GM12865 (cell line): ENCODE data around the gene AHSG.

Experiments used
- DNase-seq: peaks from one replicate; pipeline ENCODE4 v3.0.0; 2010; ENCODE audit warnings: low read depth
- H3K4me3 ChIP-seq: 2 replicates; pipeline ENCODE4 v1.5.1; 2011; ENCODE audit warnings: mild to moderate bottlenecking, low read depth, low read length, control low read depth
- CTCF ChIP-seq: IDR thresholded peaks from 2 replicates; pipeline ENCODE4 v1.5.1; 2011; ENCODE audit warnings: low read length, control low read depth, low read depth, inconsistent platforms; ENCODE audit not compliant: insufficient read depth; ENCODE audit errors: missing control alignments

Gene AHSG

DNA sequence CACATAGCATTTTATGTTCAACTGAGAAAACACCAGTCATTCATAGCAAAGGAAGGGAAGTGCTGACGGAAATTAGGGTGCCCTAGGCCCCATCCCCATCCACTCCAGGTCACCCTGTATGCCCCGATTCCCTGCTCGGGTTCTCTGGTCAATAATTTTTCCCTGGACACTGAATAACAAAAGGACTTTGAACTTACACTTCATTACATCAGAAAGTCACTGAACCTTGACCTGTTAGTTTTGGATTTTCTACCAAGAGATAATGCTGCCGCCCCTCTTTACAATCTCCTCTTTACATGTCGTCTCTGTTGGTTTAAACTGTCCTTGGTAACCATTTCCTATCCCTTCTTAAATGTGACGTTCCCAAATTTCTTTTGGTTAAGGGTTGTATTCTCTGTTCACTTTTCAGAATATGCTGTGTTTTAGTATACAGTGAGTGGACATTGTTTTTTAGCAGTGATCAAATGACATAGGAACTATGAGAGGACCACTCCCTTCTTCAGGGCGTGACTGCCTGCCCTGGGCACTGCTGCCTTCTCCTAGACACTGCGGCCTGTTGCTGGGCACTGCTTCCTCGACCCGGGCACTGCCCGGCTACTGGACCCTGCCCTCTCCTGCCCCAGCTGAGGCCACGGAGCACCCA is 13.6 kb upstream of the AHSG start:
- no peak overlapping the region for H3K4me3 ChIP-seq

DNA sequence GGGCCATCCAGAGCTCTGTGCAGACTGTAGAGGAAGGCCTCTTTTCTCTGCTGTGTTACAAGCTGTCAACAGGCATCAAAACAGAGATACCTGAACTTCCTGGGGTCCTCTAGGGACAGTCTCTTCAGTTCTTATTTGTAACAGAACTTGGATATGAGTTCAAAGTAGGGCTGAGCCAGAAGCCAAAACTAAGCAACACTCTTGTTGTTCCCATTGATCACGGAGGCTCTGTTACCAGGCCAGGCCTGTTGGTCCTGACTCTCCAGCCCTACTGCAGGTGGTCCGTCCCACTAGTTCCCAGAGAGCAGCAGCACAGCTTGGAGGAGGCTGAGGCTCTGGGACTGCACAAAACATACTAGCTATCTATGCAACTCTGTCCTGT is 13.1 kb upstream of the AHSG start:
- TF ChIP-seq CTCF, result no peak
- H3K4me3 ChIP-seq, result no peak overlapping the region
- no peak for DNase-seq

More for the DNA sequence above, 13.6 kb upstream of the AHSG start:
- no peak for TF ChIP-seq CTCF
- no peak for DNase-seq

DNA sequence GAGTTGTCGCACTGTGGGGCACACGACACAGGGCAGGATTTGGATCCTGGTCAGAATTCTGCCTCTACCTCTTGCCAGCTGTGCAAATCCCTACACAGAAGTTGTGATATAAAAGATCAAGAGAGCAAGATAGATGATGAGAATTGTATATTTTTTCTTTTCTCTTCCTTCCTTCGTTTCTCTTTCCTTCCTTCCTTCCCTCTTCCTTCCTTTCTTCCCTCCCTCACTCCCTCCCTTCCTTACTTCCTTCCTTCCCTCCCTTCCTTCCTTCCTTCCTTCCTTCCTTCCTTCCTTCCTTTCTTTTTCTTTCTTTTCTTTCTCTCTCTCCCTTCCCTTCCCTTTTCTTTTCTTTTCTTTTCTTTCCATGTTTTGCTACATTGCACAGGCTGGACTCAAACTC is 12.0 kb upstream of the AHSG start:
- DNase-seq, result no peak
- TF ChIP-seq CTCF, result no peak
- H3K4me3 ChIP-seq, result no peak overlapping the region

DNA sequence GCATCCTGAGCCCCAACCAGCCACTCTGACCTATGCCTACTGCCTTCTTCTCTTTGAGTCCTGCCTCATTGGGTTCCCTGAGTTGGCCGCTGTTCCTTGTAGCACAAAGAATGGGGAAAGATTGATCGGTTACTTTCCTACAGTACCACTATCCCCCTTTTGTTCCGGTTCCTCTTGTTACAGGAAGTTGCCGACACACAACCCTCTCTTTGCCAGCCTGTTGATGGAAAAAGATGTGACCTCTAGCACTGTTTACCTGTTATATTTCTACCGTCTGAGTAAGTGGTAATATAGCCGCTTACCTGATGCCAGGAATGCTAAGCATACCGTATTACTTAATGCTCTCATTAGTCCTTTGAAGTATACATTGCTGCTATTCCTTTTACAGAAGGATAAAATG is 9.7 kb upstream of the AHSG start:
- no peak for DNase-seq
- no peak overlapping the region for H3K4me3 ChIP-seq
- no peak for TF ChIP-seq CTCF

GRCh38 chr3:186605078-186605477 is 7.8 kb upstream of the AHSG start:
- no peak overlapping the region for H3K4me3 ChIP-seq
- no peak for TF ChIP-seq CTCF
- DNase-seq, result no peak

DNA sequence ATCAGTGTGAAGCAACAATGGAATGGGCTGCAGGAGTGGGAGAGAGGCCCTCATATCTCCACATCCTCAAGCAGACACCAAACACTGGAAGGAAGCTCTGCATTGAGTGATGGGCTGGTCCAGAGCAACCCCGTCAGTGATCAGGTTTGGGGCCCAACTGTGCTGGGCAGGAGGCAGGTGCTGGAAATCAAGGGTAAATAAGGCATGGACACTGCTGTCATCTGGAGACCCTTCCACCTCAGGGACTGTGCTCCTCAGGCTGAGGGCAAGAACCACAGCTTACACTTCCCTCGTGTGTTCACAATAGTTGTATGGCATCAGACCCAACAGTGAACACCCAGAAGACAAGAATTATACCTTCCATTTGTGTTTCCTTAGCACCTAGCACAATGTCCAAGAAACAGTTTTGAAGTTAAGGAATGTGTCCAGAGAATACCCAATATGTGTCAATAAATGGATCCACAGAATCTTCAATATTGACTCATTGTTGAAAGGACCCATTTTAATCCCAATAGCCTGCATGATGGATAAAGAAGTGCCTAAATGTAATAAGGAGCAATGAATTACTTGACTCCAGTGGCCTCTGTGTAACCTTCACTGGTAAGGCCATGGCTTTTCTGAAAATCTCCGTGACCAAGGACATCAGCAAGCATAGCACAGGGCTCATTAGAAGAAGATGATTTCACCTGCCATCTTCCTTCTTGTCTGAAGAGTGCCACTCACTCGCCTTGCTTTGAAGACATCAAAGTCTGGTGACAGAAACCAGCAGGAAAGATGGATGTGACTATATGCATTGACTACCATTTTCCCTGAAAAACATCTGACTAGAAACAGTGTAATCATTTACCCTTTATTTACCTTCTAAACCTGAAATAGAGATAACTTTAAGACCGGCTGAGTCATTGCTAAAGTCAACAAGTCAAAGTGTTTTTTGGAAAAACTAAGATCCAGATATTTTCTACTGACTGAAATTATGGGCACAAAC is 7.0 kb upstream of the AHSG start:
- TF ChIP-seq CTCF, result no peak
- no peak for DNase-seq
- H3K4me3 ChIP-seq, result no peak overlapping the region
